ENCODE data around the gene PRDM16. TPM values are rescaled to one million over a fixed set of nuclear protein-coding genes. Genes with fewer than 3 reads are reported as not detected.

The PRDM16 gene
- total RNA-seq, 4 donors from 2014 or later = 5.9 to 41.7 (median 11.2) TPM

DNA sequence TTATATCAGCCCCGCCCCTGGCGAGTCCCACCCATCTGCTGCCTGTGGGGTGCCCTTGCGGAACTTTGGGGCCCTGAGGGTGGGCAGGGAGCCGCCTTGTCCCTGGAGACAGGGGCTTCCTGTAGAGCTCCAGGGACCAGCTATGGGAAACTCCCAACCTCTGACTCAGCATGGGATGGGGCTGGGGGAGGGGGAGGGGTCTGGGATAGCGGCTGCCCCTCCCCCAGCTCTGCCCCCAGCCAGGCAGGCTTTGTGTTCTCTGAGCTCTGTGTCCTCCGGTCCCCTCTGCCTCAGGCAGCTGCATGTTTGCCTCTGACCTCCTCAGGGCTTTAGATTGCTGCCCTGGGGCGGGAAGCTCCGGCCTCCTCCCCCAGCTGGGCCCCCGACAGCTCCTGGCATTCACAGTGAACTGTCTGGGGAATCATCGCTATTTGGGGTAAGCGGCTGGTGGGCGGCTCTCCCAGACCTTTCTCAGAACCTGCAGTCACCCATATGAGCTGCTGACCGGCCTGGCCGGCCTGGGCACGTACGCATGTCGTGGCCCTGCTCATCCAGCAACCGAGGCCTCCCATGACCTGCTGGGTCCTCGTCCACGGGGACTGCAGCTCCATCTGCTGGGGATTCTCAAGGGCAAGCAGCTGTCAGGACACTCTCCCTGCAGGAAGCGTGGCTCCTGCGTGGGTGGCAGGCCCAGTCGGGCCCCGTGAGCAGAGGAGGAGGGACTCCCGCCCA is 402.5 kb downstream of the PRDM16 start:
- Histone ChIP-seq H3K27me3 (no peaks in the 10 kb centered on the region), H3K9me3 (no peaks in the 10 kb centered on the region), H3K4me3 (no peak overlapping the region), H3K4me1 (peaks cover 0 to 77% (median 35%) of the 10 kb centered on the region in 4 donors), H3K27ac (peak overlapping the region; percentile 58 to 92 (median 76)), H3K36me3 (no peaks in the 10 kb centered on the region)
- TF ChIP-seq EP300 (IDR thresholded peaks at IDR 0.05) = peak in 1 of 2 donors; percentile 55
- no peak for TF ChIP-seq POLR2A (IDR thresholded peaks at IDR 0.05)
- TF ChIP-seq CTCF (IDR thresholded peaks at IDR 0.05) = peak in 4 of 5 experiments; percentile 40 to 79 (median 54)
- no peak for DNase-seq (ENCODE audit: low spot score in 2 of 2)
- 17 to 25% methylated on average over 12 to 24 of the region's 25 CpGs for WGBS, 2 donors

GRCh38 chr1:3472088-3472850 is 403.3 kb downstream of the PRDM16 start:
- WGBS, 2 donors = 48 to 56% methylated on average over 18 to 23 of the region's 25 CpGs
- peaks cover 0 to 69% (median 34%) of the 10 kb centered on the region in 4 donors for H3K4me1 ChIP-seq
- TF ChIP-seq EP300 (IDR thresholded peaks at IDR 0.05) (no peak), CTCF (IDR thresholded peaks at IDR 0.05) (peak in 1 of 5 experiments; percentile 4), POLR2A (IDR thresholded peaks at IDR 0.05) (no peak)
- peaks cover 0 to 2% (median 0%) of the 10 kb centered on the region in 3 donors for H3K36me3 ChIP-seq
- peak overlapping the region; percentile 58 to 92 (median 76) for H3K27ac ChIP-seq
- no peak for DNase-seq (ENCODE audit: low spot score in 2 of 2)
- no peaks in the 10 kb centered on the region for H3K27me3 ChIP-seq
- H3K4me3 ChIP-seq = no peak overlapping the region
- no peaks in the 10 kb centered on the region for H3K9me3 ChIP-seq

DNA sequence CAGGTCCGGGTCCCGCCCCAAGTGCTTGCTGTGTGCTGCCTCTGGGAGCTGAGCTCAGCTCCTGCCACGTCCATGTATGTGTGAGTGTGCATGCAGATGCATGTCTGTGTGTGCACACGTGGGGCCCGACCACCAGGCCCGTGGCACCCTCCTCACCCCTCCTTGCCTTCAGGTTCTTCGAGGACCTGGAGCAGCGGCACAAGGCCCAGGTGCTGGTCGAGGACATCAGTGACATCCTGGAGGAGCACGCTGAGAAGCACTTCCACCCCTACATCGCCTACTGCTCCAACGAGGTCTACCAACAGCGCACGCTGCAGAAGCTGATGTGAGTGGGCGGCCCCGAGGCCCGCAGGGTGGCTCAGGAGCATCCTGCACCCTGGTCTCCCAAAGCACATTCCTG is 403.9 kb downstream of the PRDM16 start:
- Histone ChIP-seq H3K27me3 (no peaks in the 10 kb centered on the region), H3K36me3 (peaks cover 0 to 9% (median 0%) of the 10 kb centered on the region in 3 donors), H3K9me3 (no peaks in the 10 kb centered on the region), H3K4me1 (peaks cover 0 to 63% (median 34%) of the 10 kb centered on the region in 4 donors), H3K27ac (peak overlapping the region; percentile 58 to 92 (median 76)), H3K4me3 (no peak overlapping the region)
- TF ChIP-seq CTCF (IDR thresholded peaks at IDR 0.05) (no peak), POLR2A (IDR thresholded peaks at IDR 0.05) (no peak), EP300 (IDR thresholded peaks at IDR 0.05) (no peak)
- no peak for DNase-seq (ENCODE audit: low spot score in 2 of 2)
- WGBS, 2 donors = 60 to 76% methylated on average over 9 to 17 of the region's 17 CpGs

GRCh38 chr1:3473381-3473844 is 404.4 kb downstream of the PRDM16 start:
- 24 to 40% methylated on average over 16 to 18 of the region's 20 CpGs for WGBS, 2 donors
- Histone ChIP-seq H3K4me3 (no peak overlapping the region), H3K4me1 (peaks cover 0 to 58% (median 32%) of the 10 kb centered on the region in 4 donors), H3K9me3 (no peaks in the 10 kb centered on the region), H3K27ac (peak overlapping the region; percentile 28 to 92 (median 64)), H3K27me3 (no peaks in the 10 kb centered on the region), H3K36me3 (peaks cover 0 to 14% (median 0%) of the 10 kb centered on the region in 3 donors)
- DNase-seq (ENCODE audit: low spot score in 2 of 2) = peak in 1 of 2 donors; percentile 29
- TF ChIP-seq EP300 (IDR thresholded peaks at IDR 0.05) (peak in 1 of 2 donors; percentile 26), POLR2A (IDR thresholded peaks at IDR 0.05) (no peak), CTCF (IDR thresholded peaks at IDR 0.05) (no peak)
